GM12892 (cell line): ENCODE results near the gene DDX50.

Experiments
- POLR2A ChIP-seq: IDR thresholded peaks from 2 replicates; pipeline ENCODE4 v1.6.1; 2011; ENCODE audit warnings: low read depth, low read length, control low read depth
- POLR2AphosphoS5 ChIP-seq: IDR thresholded peaks from 2 replicates; pipeline ENCODE4 v1.6.1; 2011; ENCODE audit warnings: low read depth, low read length, control low read depth
- TAF1 ChIP-seq: IDR thresholded peaks from 2 replicates; pipeline ENCODE4 v1.6.1; 2011; ENCODE audit warnings: low read depth, mild to moderate bottlenecking, control low read depth, low read length, borderline replicate concordance

DNA sequence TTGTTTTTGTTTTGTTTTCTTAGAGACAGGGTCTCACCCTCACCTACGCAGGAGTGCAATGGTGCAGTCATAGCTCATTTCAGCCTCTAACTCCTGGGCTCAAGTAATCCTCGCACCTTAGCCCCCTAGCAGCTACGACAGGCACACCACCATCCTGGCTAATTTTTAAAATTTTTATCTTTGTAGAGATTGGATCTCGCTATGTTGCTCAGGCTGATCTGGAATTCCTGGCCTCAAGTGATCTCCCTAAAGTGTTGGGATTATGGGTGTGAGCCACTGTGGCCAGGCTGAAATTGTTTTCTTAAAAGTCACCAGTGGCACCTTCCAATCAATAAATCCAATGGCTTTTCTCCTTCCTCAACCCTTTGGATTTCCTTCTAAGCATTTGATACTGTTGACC is 20.9 kb upstream of the DDX50 start:
- no peak for TF ChIP-seq POLR2AphosphoS5
- TF ChIP-seq POLR2A = no peak
- TF ChIP-seq TAF1 = no peak
